HG03469 (cell line): ENCODE measurements around the gene CLEC7A.

Source experiments
- ATAC-seq: cut with Tn5 transposase; IDR thresholded peaks from one replicate; pipeline ENCODE4 v1.9.1; 2021; ENCODE audit warnings: mild to moderate bottlenecking, moderate library complexity, moderate number of reproducible peaks; ENCODE audit not compliant: unreplicated experiment

CLEC7A gene

DNA sequence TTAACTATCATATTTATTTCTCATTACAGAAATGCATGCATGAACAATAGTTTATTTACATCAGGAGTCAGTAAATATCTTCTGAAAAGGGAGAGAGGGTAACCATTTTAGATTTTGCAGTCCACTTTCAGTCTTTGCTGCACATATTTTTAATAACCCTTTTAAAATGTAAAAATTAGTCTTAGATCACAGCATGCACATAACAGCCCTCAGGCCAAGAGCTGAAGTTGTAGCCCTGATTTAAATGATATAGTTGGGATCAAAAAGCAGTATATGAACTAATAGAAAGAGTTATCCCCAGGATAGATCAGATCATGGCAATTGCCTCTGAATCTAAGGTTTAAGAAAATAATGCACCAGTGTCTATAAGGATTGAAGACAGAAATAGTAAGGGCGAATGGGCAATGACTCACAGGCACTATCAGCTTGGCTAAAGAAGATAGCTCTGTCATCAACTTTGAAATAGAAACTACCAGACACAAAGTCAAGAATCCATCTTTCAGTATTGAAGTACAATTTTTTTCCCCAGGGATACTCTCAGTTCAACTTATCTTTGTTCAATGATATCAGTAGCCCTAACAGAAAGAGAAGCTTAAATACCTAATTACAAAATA is 13.1 kb upstream of the CLEC7A start:
- ATAC-seq: no peak

DNA sequence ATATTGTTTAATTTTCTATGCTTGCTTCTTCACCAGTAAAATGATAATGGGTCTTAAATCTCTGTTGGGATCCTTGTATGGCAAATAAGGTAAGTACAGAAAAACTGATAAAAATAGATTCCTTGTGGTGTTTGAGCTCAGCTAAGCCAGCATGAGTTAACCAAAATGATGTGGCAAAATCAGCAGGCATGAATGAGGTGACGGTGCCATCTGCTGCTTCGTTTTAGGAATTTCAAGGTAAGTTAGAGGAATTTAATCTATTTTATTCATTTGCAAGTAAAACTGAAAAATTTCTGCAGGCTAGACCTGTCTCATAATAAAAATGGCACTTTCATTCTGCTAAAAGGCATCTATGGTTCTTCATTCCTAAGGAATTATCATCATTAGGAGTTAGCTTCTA is 10.0 kb upstream of the CLEC7A start:
- ATAC-seq: no peak

DNA sequence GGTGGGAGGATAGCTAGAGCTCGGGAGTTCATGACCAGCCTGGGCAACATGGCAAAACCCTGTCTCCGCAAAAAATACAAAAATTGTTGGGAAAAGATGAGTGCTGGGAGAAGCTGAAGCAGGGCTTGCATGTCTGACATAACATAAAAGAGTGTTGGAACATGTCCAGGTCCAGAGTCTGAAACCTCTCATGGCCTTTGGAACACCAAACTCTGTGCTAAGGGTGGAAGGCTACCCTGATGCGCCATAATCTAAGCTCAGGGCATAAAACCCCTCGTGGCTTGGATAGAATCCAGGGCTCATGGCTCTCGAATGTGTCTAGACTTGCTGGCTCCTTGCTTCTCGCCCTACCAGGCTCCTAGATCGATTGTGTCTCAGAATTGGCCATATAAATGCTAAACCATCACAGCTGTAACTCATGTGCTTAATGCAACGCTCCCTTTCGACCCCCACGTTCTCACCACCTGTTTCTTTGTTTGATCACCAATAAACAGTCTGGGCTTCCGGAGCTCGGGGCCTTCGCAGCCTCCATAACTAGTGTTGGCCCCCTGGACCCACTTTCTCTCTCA is 6.7 kb upstream of the CLEC7A start:
- no peak for ATAC-seq

DNA sequence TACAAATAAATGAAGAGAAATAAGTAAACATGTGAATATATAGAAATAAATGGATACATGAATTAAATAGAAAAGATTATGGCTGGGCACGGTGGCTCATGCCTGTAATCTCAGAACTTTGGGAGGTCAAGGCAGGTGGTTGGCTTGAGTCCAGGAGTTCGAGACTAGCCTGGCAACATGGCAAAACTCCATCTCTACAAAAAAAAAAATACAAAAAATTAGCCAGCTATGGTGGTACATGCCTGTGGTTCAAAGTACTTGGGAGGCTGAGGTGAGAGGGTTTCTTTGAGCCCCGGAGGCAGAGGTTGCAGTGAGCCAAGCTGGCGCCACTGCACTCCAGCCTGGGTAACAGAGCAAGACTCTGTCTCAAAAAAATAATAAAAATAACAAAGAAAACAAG is 5.1 kb upstream of the CLEC7A start:
- no peak for ATAC-seq

DNA sequence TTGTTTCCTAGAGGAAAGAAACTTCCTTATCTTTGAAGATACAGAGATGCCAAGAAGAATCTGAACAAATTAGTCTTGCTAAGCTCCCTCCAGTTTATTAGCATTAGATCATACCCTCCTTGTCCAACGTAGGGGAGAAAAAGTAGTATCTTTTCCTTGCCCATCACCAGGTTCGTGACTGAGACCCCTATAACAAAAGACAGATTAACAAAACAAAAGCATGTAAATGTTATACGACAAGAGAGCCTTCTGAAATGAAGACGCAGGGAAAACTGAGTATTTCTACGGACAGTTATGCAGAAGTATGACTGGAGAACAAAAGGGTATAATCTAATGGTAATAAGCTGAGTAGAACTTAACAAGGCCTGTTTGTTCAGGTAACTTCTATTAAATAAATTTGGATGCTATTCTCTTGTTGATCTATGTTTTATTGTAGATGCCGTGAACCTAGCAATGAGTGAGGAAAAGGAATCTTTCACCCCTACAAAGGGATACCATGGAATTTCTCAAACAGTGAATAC is 2.9 kb upstream of the CLEC7A start:
- no peak for ATAC-seq

DNA sequence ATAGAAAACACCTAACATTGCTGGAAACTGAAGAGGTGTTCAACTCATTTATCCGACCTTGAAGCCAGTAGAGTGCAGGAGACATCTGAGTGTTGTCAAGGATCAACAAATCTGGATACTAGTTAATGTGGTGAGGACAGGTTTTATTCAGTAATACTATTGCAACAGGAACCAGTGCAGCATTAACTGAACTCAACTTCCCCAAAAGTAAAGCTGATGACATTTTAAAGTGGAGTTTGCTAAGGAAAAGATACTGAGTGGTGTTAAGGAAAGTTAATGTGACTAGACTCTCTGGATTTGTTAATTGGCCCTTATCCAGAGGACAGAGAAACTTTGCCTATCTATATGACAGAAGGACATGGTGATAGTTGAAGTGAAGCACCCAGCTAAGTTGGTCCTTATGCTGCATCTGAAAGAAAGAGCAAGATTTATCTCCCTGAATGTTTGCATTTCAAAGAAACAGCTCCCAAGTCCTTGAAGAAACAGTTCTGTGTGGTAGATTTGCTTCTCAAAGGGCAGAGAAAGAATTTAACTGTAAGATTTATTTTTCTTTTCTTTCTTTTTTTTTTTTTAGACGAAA is 1.2 kb upstream of the CLEC7A start:
- no peak for ATAC-seq

DNA sequence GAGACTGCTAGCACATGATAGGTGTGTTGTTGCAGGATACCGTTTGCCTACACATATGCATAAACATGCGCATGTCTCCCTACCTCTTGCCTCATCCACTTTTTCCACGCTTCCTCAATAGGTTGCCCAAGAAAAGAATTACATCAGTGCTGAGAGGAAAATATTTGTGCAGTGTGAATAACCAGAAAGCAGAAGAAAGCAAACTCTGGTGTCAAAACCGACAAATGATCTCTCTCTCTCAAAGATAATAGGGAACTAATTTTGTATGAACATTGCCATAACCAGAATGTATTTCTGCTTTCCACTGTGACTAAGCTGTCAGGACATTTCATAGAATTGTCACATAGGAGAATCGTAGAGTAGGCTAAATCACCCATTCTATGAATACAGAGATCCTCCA is 1.3 kb downstream of the CLEC7A start:
- ATAC-seq: no peak

DNA sequence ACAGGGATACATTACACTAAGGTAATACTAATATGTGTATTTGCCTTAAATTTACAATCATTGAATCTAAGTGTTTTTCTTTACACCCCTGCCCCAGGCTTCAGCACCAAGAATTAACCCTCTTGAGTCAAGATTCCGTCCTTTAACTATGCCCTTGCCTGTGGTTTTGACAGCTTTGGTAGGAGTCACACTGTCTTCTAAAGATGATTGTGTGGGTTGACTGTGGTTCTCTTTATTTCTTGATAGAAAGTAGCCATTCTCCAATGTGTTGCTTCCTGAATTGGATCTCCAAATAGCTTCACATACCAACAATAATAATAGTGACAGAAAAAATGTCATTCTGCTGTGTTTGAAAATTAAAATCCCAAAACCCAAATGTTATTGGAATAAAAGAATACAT is 3.6 kb downstream of the CLEC7A start:
- no peak for ATAC-seq

DNA sequence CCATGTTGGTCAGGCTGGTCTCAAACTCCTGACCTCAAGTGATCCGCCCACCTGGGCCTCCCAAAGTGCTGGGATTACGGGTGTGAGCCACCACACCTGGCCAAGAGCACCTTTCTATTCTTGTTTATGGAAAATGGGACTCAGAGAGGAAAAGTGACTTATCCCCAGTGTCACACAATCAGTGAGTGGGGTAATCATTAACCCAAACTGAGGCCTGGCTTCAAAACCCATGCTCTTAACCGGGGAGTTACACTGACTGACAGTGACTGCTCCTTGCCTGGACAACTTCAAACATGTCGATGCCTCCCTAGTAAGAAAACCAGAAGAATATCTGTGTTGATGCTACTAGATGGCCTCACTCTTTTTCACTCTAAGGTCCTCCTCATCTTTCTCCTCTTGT is 7.3 kb downstream of the CLEC7A start:
- no peak for ATAC-seq

DNA sequence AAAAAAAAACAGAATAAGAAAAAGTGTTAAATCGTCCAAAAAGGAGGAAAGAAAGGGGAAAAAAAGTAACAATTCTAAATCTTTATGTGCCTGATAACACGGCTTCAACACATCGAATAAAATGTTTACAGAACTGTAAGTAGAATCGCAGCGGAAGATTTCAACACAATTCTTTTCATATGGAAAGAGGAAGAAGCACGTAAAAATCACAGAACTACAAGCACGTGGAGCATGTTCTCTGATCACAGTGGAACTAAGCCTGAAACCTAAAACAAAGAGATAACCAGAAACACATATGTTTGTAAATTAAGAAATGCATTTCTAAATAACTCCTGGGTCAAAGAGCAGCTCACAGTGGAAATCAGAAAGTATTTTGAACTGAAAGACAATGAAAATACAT is 8.7 kb downstream of the CLEC7A start:
- no peak for ATAC-seq

DNA sequence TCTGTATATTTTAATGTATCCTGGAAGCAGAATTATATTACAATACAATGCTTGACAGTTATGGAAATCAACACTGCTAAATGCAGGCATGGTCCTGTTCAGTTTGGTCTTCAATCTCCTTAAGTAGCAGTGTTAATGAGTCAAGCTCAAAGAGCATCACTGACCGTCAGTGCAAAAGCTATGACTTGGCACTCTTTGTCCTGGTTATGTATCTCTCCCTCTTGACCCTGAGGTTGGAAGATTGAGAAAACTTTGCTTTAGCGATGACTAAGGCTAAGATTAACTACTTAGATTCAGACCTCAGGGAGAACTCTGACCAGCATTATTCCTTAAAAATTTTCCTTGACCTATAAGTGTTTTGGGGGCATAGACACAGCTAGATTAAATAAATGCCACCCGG is 10.9 kb downstream of the CLEC7A start:
- no peak for ATAC-seq

DNA sequence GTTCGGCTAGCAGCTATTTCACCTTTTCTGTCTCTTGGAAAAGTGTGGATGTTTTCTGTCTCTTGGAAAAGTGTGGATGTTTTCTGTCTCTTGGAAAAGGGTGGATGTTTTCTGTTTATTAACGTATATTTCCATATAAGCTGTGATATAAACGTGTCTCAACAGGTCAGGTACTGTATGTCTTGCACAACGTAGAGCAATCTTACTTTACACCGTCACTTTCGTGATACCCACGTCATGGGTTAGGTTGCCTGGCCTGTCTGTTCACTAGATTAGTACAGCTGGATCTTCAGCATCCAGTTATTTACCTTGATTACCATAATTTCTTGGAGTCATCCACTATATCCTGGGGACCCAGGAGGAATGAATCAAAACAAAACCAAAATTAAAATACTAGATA is 14.1 kb downstream of the CLEC7A start:
- no peak for ATAC-seq

DNA sequence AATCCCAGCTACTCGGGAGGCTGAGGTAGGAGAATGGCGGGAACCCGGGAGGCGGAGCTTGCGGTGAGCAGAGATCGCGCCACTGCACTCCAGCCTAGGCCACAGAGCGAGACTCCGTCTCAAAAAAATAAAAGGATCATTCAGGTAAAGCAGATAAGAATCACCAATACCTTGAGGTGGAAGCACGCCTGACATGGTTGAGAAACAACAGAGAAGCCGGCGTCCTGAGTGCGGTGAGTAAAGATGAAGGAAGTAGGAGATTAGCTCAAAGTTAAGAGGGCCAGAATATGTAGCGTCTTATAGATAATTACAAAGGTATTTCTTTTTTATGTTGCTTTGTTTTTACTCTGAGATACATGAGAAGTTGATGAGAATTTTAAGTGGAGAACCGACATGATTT is 14.7 kb downstream of the CLEC7A start:
- ATAC-seq: no peak

DNA sequence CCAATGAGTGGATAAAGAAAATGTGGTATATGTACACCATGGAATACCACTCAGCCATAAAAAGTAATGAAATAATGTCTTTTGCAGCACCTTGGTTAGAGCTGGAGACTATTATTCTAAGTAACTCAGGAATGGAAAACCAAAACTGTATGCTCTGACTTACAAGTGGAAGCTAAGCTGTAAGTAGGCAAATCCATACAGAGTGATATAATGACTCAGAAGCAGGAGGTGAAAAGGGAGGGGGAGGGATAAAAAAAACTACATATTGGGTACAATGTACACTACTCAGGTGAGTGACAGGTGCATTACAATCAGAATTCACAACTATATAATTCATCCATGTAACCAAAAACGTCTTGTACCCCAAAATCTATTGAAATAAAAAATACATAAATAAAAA is 16.1 kb downstream of the CLEC7A start:
- no peak for ATAC-seq

DNA sequence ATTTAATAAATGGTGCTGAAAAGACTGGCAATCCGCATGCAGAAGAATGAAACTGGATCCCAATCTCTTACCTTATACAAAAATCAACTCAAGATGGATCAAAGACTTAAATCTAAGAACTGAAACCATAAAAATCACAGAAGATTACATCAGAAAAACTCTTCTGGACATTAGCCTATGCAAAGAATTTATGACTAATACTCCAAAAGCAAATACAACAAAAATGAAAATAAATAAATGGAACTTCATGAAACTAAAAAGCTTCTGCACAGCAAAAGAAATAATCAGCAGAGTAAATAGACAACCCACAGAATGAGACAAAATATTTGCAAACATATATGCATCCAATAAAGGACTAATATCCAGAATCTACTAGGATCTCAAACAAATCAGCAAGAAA is 16.9 kb downstream of the CLEC7A start:
- ATAC-seq: no peak

DNA sequence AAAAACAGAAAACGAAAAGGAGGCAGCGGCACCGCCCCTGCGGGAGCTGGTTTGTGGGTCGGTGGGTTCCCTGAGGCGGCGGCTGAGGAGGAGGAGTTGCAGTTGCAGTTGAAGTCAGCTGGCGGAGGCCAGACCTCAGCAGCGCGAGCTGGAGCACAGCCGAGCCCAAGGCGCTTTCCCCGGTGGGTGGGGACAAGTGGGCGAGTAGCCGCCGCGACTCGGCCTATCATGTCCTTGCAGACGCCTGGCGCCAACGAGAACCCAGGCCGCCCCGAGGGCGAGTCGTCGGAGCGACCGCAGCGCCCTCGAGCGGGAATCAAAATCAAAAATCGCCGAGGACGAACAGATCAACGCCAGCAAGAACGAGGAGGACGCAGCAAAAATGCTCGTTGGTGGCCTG is 18.5 kb downstream of the CLEC7A start:
- ATAC-seq: no peak

DNA sequence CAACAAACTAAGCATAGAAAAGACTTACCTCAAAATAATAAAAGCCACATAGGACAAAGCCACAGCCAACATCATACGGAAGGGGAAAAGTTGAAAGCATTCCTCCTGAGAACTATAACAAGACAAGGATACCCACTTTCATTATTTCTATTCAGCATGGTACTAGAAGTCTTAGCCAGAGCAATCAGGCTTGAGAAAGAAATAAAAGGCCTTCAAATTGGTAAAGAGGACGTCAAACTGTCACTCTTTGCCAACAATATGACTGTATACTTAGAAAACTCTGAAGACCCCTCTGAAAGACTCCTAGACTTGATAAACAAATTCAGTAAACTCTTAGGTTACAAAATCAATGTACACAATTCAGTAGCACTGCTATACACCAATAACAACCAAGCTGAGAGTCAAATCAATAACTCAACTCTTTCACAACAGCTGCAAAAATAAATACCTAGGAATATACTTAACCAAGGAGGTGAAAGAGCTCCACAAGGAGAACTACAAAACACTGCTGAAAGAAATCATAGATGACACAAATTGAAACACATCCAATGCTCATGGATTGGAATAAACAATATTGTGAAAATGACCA is 19.6 kb downstream of the CLEC7A start:
- no peak for ATAC-seq

DNA sequence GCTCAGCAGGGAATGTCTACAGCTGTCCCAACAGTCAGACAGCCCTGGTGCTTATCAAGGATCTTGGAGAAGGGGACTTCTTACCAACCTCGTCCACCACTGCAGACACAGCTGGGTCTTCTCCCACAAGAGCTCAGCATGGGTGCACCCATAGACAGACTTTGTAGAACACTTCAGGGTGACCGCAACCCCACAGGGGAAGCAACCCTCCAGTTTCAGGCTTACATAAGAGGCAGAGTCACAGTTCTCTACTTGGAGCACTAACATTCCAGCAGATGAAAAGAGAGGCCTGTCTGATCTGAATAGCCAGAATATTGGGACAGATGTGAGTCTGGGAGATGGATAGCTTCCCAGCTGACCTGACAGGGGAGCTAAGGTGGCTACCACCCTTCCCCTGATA is 27.7 kb downstream of the CLEC7A start:
- no peak for ATAC-seq

DNA sequence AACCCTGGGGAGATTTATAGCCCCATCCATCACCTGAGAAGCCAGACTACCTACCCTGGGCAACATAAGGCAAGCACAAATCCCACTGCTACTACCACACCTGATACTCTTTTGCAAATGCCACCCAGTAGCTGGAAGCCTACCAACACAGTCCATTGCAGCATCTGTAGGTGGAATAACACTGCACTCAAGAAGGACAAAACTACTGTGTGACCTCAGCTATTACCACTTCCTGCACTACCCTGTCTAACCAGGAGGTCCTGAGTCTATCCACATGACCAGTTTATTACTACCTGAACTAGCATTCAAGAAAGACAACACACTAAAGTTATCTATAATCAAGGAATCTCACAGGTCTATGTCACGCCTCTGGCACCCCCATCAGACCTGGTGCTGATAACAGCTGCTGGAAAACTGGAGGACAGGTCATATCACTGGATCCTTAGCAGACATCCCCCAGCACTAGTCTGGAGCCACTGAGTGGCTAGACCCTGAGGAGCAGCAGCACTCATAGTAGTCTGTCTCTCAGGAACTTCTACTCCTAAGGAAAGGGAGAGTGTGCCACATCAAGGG is 28.3 kb downstream of the CLEC7A start:
- no peak for ATAC-seq

DNA sequence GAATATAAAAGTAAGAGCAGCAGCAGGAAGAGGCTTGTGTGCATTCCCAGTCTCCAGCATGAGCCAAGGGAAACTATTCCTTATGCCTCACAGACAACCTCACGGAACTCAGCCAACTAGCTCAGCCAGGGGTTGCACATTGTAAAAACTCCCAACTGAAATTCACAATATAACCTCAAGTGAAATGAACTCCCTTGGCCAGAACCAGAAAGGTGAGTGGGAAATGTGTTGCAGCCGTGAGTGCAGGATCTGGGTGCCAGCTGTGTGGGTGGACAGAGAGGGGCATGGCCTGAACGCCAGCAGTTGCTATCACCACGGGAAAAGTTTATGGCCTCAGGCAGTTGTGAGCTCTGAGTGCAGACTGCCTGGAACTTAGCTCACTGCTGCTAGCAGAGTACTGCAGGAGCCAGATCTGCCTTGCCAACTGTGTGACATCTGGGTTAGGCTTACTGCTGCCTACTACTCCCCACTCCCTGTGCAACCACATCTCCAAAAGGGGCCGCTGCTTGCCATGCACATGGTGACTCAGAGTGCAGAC is 28.9 kb downstream of the CLEC7A start:
- no peak for ATAC-seq

DNA sequence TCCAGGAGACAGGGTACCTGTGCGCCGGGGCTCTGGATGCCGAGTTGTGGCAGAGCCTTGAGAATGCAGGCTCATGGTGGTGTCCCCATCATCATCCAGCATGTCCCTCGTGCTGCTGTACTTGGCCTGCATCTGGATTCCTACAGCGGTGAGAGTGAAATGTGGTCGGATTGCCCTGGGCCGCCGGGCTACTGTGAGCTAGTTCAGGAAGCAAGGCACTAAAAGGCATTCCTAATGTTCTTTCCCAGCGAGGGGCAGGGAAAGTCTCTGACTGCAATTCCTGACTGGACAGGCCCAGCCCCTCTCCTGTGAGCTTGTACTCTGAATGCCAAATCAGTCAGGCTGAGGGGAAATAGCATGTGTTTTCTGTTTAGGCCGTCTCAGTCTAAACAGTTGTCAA is 31.2 kb downstream of the CLEC7A start, which contains the start of gene CLEC1A:
Gene CLEC1A, minus strand, starts transcription at position 195 of the 400 bp plus-strand sequence. Its CDS starts 63 bp downstream, at position 132.
- ATAC-seq: no peak

DNA sequence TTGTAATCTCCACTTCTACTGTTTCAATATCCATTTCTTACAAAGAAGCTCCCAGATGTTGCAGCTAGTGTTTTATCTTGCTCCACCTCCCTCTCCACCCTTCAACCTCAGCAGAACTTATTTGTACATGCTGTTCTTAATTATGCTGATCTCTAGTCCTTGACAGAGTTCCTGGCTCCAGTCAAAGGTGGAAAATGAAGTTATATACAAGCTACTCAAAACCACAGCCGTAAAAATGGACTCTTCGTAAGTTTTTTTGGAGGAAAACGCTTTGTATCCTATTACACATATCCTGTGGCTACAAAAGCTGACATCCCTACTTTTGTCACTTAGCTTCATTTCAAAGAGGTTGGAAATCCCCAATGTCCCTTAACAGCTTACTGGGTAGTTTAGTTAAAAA is 32.5 kb downstream of the CLEC7A start:
- no peak for ATAC-seq
